CD4-positive, alpha-beta T cell treated with Interleukin-6 at 100 ng/mL for 8 hours (primary cell): ENCODE measurements around the gene MORC2.

Experiments
- DNase-seq: peaks from one replicate; pipeline ENCODE4 v3.0.0-alpha.2; 2020; ENCODE audit warnings: mixed read lengths, low spot score

MORC2 gene

DNA sequence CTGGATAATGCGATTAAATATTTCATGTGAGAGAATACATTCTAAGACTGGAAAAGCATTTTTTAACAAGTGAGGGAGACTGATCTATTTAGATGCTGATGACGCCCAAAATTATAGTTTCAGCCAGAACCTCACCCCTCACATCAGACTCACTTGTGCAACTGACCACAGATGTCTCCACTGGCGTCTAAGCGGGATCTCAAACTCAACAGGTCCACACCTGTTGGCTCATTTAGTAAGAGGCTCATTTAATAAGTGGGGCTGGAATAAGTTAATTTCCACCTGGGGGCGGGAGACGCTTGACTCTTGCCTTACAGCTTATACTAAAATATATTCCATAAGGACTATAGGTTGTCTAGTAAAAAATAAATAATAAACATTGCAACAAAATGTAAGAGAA is 47.5 kb downstream of the MORC2 start:
- DNase-seq, result no peak

DNA sequence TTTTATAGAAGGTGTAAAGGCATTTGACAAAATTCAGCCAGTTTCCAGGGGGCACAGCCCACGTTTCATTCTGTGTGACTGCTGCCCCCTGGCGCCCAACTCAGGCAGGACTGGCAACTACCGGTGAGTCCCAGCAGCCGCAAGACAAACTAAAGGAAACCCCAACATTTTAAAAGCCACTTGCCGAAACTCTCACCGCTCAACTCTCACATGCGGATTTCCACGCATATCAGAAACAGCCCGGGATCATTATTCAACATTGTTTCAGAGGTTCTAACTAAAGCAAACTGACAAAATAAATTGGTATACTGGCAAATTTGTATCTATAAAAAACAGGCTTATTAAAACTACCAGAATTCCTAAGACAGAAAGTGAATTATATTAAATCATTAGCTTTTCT is 48.2 kb downstream of the MORC2 start:
- peak; percentile 79 for DNase-seq

DNA sequence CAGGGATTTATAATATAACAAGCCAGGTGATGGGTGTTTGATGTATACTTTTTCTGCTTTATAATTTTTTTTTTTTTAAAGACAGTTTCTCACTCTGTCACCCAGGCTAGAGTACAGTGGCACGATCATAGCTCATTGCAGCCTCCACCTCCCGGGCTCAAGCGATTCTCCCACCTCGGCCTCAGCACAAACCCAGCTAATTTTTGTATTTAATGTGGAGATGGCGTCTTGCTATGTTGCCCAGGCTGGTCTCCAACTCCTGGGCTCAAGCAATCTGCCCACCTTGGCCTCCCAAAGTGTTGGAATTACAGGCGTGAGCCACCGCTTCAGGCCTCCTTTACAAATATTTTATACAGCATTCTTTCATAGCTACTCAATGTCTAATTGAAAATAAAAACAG is 48.6 kb downstream of the MORC2 start:
- no peak for DNase-seq

- DNase-seq, result no peak
Measured at GRCh38 chr22:30918761-30919160, 49.8 kb downstream of the MORC2 start.

GRCh38 chr22:30910358-30910757 is 58.2 kb downstream of the MORC2 start:
- no peak for DNase-seq

GRCh38 chr22:30909306-30909705 is 59.3 kb downstream of the MORC2 start:
- no peak for DNase-seq

GRCh38 chr22:30908051-30908461 is 60.5 kb downstream of the MORC2 start:
- no peak for DNase-seq

GRCh38 chr22:30906946-30907345 is 61.6 kb downstream of the MORC2 start:
- DNase-seq, result no peak

GRCh38 chr22:30906411-30906810 is 62.2 kb downstream of the MORC2 start:
- DNase-seq, result no peak

- DNase-seq, result no peak
Measured at GRCh38 chr22:30905696-30906341, 62.8 kb downstream of the MORC2 start.

DNA sequence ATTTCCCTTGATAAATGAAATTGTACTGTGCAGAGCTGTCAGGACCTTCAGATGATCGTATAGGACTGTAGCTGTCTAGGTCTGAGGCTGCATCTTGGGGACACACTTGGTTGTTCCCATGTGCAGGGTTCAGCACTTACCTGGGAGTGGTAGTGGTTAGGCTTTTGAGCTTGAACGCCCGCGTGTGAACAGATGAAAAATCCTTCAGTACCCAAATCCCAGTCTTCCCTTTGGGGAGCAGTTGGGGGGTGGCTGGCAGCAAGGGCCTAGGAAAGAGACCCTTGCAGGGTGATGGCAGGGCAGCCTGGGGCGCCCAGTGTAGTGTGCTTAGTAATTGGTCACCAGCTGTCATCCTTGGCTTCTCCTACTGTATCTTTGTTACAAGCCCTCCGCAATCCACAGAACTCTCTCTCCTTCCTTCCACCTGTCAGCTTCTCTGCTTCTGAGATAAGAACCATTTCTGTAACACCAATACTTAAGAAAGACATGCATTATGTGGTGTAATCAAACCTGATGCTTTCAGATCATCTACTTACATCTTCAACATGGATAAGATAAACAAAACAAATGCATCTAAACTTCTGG is 64.6 kb downstream of the MORC2 start:
- DNase-seq, result no peak

- no peak for DNase-seq
Measured at GRCh38 chr22:30902496-30903357, 65.8 kb downstream of the MORC2 start.

GRCh38 chr22:30894371-30894740 is 74.2 kb downstream of the MORC2 start:
- DNase-seq, result peak; percentile 0

- DNase-seq, result peak; percentile 1
Measured at GRCh38 chr22:30893434-30894370, 74.9 kb downstream of the MORC2 start.

DNA sequence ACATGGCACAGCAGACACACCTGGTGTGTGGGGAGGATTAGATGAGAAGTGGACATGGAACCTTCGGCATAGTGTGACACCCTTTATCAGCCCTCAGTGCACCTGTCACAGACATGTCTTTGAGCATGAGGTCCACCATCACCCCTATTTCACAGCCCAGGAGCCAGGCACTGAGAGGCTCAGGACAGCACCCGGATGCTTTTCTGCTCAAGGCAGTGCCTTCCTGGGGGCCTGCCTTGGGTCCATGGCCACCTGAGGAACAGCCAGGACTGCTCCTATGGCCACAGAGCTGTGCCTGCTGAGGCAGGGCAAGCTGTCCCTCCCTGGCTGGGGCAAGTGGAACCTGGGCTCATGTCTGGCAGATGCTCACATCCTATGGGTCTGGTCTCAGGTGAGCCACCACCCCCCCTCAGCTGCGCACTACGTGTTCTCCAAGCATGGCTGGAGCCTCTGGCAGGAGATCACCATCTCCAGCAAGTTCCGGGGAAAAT is 75.8 kb downstream of the MORC2 start:
- peak; percentile 1 for DNase-seq

DNA sequence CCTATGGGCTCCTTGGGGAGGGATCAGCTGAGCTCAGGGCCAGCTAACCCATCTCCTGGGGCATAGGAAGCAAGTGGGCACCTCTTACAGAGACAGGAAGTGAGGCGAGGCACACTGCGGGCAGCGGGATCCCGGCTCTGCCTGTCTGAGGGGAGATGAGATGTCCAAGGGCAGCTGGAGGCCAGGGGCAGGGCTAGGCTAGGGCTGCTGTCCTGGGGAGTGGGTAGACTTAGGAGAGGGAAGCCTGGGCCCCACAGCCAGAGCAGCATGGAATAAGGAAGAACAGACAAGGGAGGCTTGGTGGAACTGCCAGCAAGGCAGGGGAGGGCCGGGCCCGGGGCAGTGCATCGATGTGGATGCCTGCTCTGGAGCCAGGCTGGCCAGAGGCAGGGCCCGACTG is 76.3 kb downstream of the MORC2 start:
- peak; percentile 0 for DNase-seq

DNA sequence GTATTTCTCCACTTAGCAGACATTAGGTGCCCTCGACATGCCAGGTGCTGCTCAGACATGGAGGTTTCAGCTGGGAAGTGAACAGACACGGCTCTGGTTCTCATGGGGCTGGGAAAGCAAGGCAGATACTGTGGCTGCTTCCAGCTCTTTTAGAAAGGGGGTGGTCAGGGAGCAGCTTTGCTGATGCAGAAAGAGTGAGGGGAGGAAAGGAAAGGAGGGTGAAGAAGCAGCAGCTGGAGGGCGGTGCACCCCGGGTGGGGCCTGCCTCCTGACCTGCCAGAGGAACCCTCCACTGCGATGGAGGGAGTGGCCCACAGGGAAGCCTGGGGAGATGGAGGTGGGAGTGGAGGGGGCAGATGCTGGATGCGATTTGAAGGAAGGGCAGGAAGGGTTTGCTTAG is 76.8 kb downstream of the MORC2 start:
- DNase-seq, result no peak

DNA sequence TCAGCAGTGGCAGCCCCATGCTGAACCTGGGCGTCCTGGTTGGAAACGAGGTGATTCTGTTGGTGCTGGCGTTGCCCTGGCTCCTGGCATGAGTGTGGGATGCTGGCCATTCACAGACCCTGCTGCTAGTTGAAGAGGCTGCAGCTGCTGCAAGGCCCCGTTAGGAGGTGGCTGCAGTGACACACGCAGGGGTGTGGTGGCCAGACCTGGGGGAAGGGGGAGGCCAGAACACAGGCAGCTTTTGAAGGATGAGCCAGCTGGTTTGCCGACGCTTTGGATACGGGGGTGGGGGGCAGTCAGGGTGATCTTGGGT is 77.2 kb downstream of the MORC2 start:
- peak; percentile 0 for DNase-seq

DNA sequence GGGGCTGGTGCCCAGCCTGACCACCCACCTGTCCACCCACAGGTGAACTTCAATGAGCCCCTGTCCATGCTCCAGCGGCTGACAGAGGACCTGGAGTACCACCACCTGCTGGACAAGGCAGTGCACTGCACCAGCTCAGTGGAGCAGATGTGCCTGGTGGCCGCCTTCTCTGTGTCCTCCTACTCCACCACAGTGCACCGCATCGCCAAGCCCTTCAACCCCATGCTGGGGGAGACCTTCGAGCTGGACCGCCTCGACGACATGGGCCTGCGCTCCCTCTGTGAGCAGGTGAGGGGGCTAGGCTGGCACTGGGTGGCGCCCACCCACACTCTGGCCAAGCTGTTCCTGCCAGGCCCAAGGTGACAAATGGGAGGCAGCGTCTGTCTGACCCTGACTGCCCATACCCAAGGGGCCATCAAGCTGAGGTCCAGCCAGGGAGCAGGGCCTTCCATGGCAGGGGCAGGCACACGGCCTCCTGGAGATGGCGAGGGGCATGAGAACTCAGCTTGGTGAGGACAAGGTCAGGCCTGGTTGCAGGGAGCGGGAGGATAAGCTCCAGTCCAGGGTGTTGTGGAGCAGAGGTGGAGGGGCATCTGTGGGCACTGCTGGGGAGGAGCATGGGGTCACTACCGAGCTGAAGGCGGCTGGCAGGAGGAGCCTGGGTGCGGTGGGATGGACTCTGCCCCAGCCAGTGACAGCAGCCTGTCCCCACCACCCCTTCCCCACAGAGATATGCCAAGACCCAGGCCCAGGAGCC is 77.7 kb downstream of the MORC2 start:
- DNase-seq, result no peak

DNA sequence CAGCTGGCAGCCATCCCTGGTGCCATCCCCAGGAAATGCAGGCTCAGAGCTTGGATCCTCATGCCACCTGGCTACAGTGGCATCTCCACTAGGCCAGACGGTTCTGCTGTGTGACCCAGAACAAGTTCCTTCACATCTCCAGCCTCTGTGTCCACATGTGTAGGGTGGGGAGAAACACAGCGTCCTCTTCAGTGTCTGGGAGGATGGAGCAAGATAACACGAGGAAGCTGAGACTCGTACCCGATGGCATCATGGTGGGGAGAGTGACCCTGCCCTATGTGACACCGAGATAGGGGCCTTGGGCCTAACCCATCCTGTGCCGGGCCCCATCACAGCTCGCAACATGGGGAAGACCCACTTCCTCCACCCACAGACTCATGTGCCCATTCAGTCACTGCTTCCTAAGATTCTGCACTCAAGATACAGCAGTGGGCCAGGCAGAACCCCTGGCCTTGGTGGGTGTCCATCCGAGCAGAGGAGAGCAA is 78.5 kb downstream of the MORC2 start:
- no peak for DNase-seq
